COLO668 (cell line): ENCODE results near the gene C11orf98.
A peak's percentile ranks its signal among the peaks of the same experiment; 100 is the strongest.
"Not testable (repeated sequence)": the region's sequence is repeated elsewhere in the genome, so short reads cannot be mapped to it uniquely, and the experiment has no call there.

Experiments
- DNase-seq: peaks from one replicate; lab custom pipeline; 2025; ENCODE audit not compliant: unreplicated experiment; lab: John Stamatoyannopoulos, UW

Gene C11orf98

GRCh38 chr11:62665075-62665598 lies at the start of gene C11orf98, which contains the start of gene CSKMT:
TSS of gene C11orf98 (minus strand) at chr11:62665210. CDS start at chr11:62665169, 41 bp downstream.
TSS of gene CSKMT (plus strand) at chr11:62665312. CDS start at chr11:62665880, 568 bp downstream.
- DNase-seq: peak; percentile 92

- no peak for DNase-seq
Measured at GRCh38 chr11:62713343-62713742, 48.3 kb upstream of the C11orf98 start.

- no peak for DNase-seq
Measured at GRCh38 chr11:62712861-62713260, 47.9 kb upstream of the C11orf98 start.

GRCh38 chr11:62712276-62712812 lies 47.3 kb upstream of the C11orf98 start:
- DNase-seq: no peak

- peak; percentile 37 for DNase-seq
Measured at GRCh38 chr11:62710001-62710345, 45.0 kb upstream of the C11orf98 start.

- DNase-seq: peak; percentile 97
Measured at GRCh38 chr11:62709247-62710000, 44.4 kb upstream of the C11orf98 start.

- peak; percentile 55 for DNase-seq
Measured at GRCh38 chr11:62708793-62709192, 43.8 kb upstream of the C11orf98 start.

GRCh38 chr11:62708392-62708791 lies 43.4 kb upstream of the C11orf98 start:
- no peak for DNase-seq

- peak; percentile 8 for DNase-seq
Measured at GRCh38 chr11:62707277-62707861, 42.4 kb upstream of the C11orf98 start, which contains the start of the genes BSCL2 and GNG3. TSS of gene BSCL2 (minus strand) at chr11:62707424. CDS start at chr11:62707195, 229 bp downstream. TSS of gene GNG3 (plus strand) at chr11:62707676. CDS start at chr11:62708296, 620 bp downstream.

GRCh38 chr11:62706850-62707247 lies 41.8 kb upstream of the C11orf98 start:
- DNase-seq: no peak

- peak; percentile 97 for DNase-seq
Measured at GRCh38 chr11:62705880-62706849, 41.2 kb upstream of the C11orf98 start.

- peak; percentile 44 for DNase-seq
Measured at GRCh38 chr11:62705413-62705812, 40.4 kb upstream of the C11orf98 start.

GRCh38 chr11:62703921-62704320 lies 38.9 kb upstream of the C11orf98 start:
- not testable (repeated sequence) for DNase-seq

GRCh38 chr11:62702246-62702645 lies 37.2 kb upstream of the C11orf98 start:
- no peak for DNase-seq

GRCh38 chr11:62694455-62695167 lies 29.6 kb upstream of the C11orf98 start:
- DNase-seq: peak; percentile 63

GRCh38 chr11:62693624-62694023 lies 28.6 kb upstream of the C11orf98 start:
- not testable (repeated sequence) for DNase-seq

GRCh38 chr11:62689421-62690183 lies 24.6 kb upstream of the C11orf98 start, which contains the start of gene LRRN4CL:
TSS of gene LRRN4CL (minus strand) at chr11:62689530. CDS start at chr11:62688508, 1,022 bp downstream.
- DNase-seq: no peak

- no peak for DNase-seq
Measured at GRCh38 chr11:62688491-62688890, 23.5 kb upstream of the C11orf98 start.
